OCI-M2 (cell line): ENCODE measurements around the gene PTPRE.
"Not testable (repeated sequence)": the region's sequence is repeated elsewhere in the genome, so short reads cannot be mapped to it uniquely, and the experiment has no call there.

Experiments used
- DNase-seq: peaks from one replicate; lab custom pipeline; 2025; ENCODE audit not compliant: unreplicated experiment; lab: John Stamatoyannopoulos, UW

Gene PTPRE

DNA sequence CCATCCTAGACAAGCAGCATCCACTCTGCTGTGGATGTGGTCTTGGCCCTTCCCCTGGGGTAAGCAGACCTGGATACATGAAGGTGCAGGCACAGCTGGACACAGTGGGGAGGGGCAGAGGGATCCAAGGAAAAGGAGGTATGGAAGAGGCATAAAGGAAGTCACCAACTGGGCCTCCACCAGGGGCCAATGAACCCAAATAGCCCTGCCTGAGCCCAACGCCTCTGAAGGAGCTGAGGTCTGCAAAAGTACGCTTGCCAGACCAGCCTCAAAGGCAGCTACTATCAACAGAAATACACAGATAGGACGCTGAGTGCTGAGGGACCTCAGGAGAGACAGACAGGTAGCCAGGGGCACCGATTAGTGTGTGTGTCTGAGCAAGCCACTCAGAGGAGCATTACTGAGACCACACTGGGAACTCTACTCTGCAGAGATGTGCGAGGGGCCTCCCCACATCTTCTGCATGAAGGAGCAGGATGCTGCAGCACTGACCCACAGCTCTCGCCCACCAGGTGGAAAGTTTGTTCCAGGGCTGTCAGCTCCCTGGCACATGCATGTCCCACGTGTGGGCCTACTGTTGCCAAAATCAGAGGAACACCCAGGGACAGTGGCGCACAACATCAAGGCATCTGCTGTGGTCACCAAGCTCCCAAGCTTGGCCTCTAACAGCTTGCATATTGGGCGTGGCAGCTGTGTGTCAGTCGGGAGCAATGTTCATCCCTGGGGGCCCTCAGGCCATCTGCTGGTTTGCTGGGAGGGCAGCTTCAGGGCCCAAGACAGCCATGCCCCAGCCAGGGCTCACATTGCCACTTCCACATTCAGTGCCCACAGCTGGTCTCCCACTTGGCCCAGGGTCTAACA is 179.3 kb downstream of the PTPRE start:
- no peak for DNase-seq

- no peak for DNase-seq
Observed at GRCh38 chr10:128087146-128087883, 180.4 kb downstream of the PTPRE start.

DNA sequence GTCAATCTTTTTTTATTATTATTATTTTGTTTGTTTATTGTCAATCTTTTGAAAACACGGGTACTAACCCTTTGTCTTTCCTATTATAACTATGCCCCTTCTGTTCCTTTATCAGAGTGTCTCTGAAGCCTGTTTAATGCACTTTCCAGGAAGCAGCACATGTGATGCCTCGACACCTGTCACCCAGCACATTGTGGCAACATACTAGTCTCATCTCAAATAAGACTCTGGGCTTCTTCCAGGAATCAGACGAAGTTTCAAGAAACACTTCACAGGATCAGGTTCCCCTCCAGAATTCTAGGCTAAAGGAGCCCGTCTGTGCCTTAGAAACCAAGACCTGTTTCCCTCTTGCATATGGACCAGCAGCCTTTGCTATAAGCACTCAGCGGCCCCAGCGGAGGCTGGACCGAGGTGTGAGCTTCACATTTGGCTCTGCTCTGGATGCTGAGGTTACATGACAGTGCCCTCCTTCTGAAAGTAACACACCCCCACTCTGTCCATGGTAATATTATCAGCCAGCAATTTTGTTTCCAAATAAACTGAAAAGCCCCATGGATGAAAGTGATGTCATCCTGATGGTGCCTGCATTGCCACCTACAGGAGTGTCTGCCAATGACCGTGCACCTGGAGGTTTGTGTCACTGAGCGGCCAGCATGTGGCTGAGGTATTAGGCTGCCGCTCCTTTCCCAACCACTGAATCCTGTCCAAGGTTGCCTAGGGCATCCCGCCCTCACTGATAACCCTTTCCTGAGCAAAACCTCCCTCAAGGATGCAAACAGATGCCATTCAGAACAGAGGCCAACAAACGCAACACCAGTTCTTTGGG is 181.2 kb downstream of the PTPRE start:
- DNase-seq = no peak

- DNase-seq = no peak
Observed at GRCh38 chr10:128091636-128092210, 184.8 kb downstream of the PTPRE start.

- no peak for DNase-seq
Observed at GRCh38 chr10:128092454-128092853, 185.6 kb downstream of the PTPRE start.

- DNase-seq = not testable (repeated sequence)
Observed at GRCh38 chr10:128094596-128094995, 187.7 kb downstream of the PTPRE start.

- no peak for DNase-seq
Observed at GRCh38 chr10:128095027-128095752, 188.3 kb downstream of the PTPRE start.

DNA sequence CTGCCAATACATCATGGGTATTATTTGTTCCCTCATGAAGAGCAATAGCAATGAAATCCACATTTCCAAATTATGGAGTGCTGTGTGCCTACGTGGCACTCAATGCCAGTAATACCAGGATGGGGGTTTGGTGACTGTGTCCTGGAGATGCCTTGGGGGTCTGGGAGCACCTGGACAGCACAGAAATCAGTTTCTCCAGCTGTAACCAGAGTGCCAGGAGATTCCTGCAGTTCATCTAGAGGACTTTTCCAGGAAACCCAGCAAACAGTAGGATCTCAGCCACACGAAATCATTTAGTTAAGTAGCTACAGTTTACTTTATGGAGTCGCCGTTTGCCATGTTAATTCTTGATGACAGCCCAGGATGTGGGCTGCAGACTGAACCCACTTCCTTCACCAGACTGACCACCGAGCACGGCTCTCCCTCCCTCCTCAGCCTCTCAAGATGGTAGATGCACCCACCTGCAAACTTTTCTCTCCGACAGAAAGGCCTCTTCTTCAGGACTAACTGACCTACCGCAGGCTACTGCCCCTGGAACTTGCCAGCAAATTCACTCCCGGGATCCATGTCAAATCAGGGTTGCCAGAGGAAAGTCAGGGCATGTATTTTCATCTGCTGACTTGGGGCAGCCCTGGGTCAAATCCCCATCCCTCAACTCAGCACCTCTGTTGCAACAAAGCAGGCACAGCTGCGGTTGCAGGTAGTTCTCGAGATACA is 189.0 kb downstream of the PTPRE start:
- no peak for DNase-seq

DNA sequence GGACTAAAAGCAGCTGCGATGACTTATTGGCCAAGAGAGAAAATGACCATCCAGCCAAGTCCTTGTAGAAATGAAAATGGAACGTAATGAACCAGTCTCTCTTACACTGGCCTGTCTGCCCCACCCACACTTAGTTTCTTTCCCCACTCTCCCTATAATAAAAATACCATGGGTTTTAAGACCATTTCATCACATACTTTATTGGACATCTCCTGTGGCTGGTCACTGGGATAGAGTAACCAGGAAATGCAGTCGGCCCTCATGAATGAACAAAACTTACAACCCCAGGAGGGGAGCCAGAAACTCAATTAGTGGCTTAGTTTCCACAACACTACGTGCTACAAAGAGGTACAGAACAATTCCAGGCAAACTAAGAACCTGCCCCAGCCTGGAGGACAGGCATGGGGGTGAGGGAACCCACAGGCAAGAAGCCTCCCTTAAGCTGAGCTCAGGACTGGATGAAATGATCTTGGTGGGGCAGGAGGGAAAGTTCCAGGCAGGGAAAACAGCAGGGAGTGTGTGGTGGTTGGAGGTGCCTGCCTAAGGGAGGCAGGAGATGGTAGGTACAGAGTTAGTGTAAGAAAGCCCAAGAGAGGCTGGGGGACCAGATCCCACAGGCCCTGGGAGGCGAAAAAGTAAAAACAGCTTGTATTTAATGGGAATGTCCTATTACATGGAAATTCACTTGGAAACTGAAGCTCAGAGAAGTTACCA is 189.7 kb downstream of the PTPRE start:
- DNase-seq = no peak

- DNase-seq = no peak
Observed at GRCh38 chr10:128097783-128098182, 190.9 kb downstream of the PTPRE start.

GRCh38 chr10:128098631-128099030 is 191.7 kb downstream of the PTPRE start:
- DNase-seq = no peak

GRCh38 chr10:128099901-128100300 is 193.0 kb downstream of the PTPRE start:
- DNase-seq = no peak

DNA sequence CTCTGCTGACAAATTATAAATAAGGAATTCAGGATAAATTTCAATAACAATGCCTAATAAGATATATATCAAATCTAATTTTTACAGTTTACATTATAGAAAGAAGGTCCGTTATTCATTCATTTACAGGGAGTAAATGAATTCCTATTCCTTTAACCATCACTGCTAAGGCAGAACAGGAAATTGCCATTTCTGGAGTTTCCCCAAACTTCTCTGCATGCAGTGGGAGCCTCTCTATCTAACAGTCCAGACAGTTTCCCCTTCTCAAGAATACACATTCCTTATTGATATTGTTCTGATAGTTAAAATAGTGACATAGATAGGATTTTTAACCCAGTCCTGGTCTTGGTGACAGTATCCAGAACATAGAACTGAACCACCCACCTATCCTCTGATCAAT is 195.0 kb downstream of the PTPRE start:
- DNase-seq = no peak

DNA sequence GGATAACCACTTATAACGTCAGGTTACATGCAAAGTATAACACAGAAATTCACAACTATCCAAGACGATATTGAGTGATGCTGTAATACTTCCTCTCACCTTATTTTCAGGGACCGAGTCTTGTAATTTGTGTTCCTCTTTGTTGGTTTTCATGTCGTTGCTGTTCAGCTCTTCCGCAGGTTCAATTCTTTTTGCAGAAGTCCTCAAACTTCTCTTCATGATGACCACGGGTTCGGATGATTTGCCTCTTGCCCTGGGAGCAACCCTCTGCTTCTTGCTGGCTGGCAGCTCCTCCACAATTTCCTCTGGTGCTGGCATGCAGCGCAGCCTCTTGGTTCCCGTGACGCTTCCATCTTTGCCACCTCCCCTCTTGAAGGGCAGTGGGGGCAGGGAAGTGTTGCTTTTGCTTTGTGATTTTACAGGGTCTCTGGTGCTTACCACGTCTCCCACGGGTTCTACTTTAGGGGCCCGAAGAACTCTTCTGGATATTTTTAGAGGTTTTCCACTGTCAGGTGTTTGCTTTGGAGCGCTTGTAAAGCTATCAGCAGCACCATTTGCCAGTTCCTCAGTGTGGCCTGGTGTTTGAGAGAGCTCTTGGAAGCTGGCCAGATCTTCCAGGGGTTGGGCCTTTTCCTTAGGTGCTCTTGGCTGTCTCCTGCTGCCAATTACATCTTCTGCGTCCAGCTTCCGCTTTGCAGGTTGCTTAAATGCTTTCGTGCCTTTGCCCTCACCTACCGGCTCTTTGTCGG is 195.8 kb downstream of the PTPRE start:
- no peak for DNase-seq

GRCh38 chr10:128103229-128103714 is 196.4 kb downstream of the PTPRE start:
- DNase-seq = no peak

DNA sequence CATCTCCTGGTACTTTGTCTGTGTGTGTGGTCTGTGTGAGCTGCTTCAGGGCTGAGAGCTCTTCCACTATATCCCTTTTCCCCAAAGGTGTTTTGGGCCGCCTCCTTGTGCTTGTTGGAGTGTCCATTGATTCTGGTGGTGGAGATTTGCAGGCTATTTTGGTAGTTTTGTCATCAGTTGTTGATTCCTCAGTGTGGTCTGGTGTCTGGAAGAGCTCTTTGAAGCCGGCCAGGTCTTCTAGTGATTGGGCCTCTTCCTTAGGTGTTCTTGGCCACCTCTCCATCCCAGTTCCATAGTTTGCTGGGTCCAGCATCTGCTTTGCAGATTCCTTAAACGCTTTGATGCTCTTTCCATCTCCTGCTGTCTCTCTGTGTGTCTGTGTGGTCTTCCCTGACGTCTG is 198.5 kb downstream of the PTPRE start:
- DNase-seq = no peak

GRCh38 chr10:128109707-128110106 is 202.8 kb downstream of the PTPRE start:
- no peak for DNase-seq

- no peak for DNase-seq
Observed at GRCh38 chr10:128110339-128110738, 203.4 kb downstream of the PTPRE start.
